Heart left ventricle (tissue), 16 donors: ENCODE results near the gene TTC22. TPM values are rescaled to one million over a fixed set of nuclear protein-coding genes. Genes with fewer than 3 reads are reported as not detected.

Source experiments
- ATAC-seq, 4 donors: fragments of 200-7000 bp; cut with Tn5 transposase; one replicate each; pipeline ENCODE4 v1.9.1; 2020 to 2022; ENCODE audit warnings: moderate library complexity in 4 of 4, mild to moderate bottlenecking in 3 of 4, moderate number of reproducible peaks in 1 of 4
- DNase-seq, 5 donors: peaks; one replicate each; pipeline ENCODE4 v3.0.0-alpha.2; 2020
- H3K27ac ChIP-seq, 12 donors: fragments of 200-600 bp; sonication (generic) in 4 of 12; one replicate each; pipeline versions ENCODE4 v1.5.0 to v1.8.0; 2016 to 2022; ENCODE audit warnings: mild to moderate bottlenecking in 2 of 12
- H3K27me3 ChIP-seq, 9 donors: fragments of 200-600 bp; sonication (generic) in 2 of 9; one replicate each; pipeline versions ENCODE4 v1.5.1 to v1.8.0; 2016 to 2022; ENCODE audit warnings: mild to moderate bottlenecking in 3 of 9
- H3K36me3 ChIP-seq, 9 donors: fragments of 200-600 bp; sonication (generic) in 2 of 9; one replicate each; pipeline versions ENCODE4 v1.5.0 to v1.8.0; 2018 to 2022; ENCODE audit warnings: mild to moderate bottlenecking in 2 of 9
- H3K4me1 ChIP-seq, 12 donors: fragments of 200-600 bp; sonication (generic) in 4 of 12; one replicate each; pipeline versions ENCODE4 v1.5.0 to v1.8.0; 2016 to 2022; ENCODE audit warnings: mild to moderate bottlenecking in 3 of 12
- H3K4me3 ChIP-seq, 12 donors: fragments of 200-600 bp; sonication (generic) in 4 of 12; one replicate each; pipeline versions ENCODE4 v1.5.0 to v1.8.0; 2017 to 2022; ENCODE audit warnings: mild to moderate bottlenecking in 9 of 12, moderate library complexity in 4 of 12
- H3K9me3 ChIP-seq, 12 donors: fragments of 200-600 bp; sonication (generic) in 4 of 12; one replicate each; pipeline versions ENCODE4 v1.5.0 to v1.8.0; 2016 to 2022; ENCODE audit warnings: mild to moderate bottlenecking in 1 of 12
- CTCF ChIP-seq, 12 donors: fragments of 200-600 bp; sonication (generic) in 4 of 12; IDR thresholded peaks; one replicate each; pipeline versions ENCODE4 v1.5.0 to v1.8.0; 2018 to 2022; ENCODE audit warnings: antibody characterized with exemption in 12 of 12, mild to moderate bottlenecking in 5 of 12
- POLR2A ChIP-seq, 2 donors: fragments of 450-650 bp; IDR thresholded peaks; one replicate each; pipeline ENCODE4 v1.6.1; 2017; ENCODE audit warnings: antibody characterized with exemption in 2 of 2, mild to moderate bottlenecking in 2 of 2, moderate library complexity in 2 of 2
- WGBS, 4 donors: extraction: QIAGEN DNeasy Blood & Tissue Kit in 2 of 4; methylation state at CpG; one replicate each; pipeline versions ENCODE4 v1.1.5 to v1.1.7; 2013 to 2018; 5-methylcytosine and 5-hydroxymethylcytosine counted together
- intact Hi-C, 10 donors: fragments of 100-400 bp; cut with DNase I; formaldehyde crosslinking; loops; one replicate each; pipeline versions ENCODE4 v1.11.1 to v1.14.2; 2022
- polyA plus RNA-seq, 2 donors: library from polyadenylated mRNA; stranded (reverse); fragments of 200-250 nt; gene quantifications; one replicate each; pipeline ENCODE4 v1.2.3, GENCODE V29; 2013
- total RNA-seq, 9 donors: library from RNA; depleted of rRNA in 2 of 9; stranded (reverse); fragments of >200 nt in 2 of 9; fragmentation: NEBNext Ultra II Directional in 3 of 9; extraction: Animal tissue kit (Norgen Biotek cat#: 25700) in 3 of 9; gene quantifications; one replicate each; pipeline versions ENCODE4 v1.1.0 to v1.2.4, GENCODE V29; 2016 to 2023
- donor health status: ischemic (EF 13 %, LVEDD 7.1; RV severe dilation, severe dysfunction).
- donor health status: healthy with polysubstance abuse.
- donor health status: DM: no; HTN: yes; CAD: no.
- donor health status: DM: no; HTN: no; CAD: no.
- donor health status: ischemic (EF 25% LVEDD 6.9; RV normal size, moderate dysfunction).
- donor health status: ischemic (EF 25% LVEDD 5.7; RV mildly dilated, moderate dysfunction).
- donor health status: healthy.
- donor health status: DM: yes; HTN: yes; CAD: no.
- donor health status: ischemic (EF 35%, LVEDD 5.7; RV mildly dilated, moderate dysfunction).
- donor health status: nonischemic (EF 11% LVEDD 7.7; RV severe dilation, severe dysfunction).
- donor health status: DM: yes; HTN: yes; CAD: no.
- donor health status: PGD.
- donor health status: ischemic (EF 29% LVEDD 5.4; RV normal size, mild dysfunction).
- donor health status: nonischemic (EF 23%, LVEDD 6.1; RV moderate dilation, normal function).

Gene TTC22
- total and polyA plus RNA-seq, 11 donors, result 0.06 to 2.5 (median 0.25) TPM; not detected in 2

- DNase-seq (no peak), ATAC-seq (no peak)
- Histone ChIP-seq H3K4me3 (no peak overlapping the region), H3K9me3 (no peaks in the 10 kb centered on the region), H3K27ac (no peak overlapping the region), H3K36me3 (peaks cover 0 to 26% (median 7%) of the 10 kb centered on the region in 9 donors), H3K27me3 (no peaks in the 10 kb centered on the region), H3K4me1 (peaks cover 0 to 6% (median 0%) of the 10 kb centered on the region in 12 donors)
- TF ChIP-seq POLR2A (IDR thresholded peaks at IDR 0.05), result no peak
- no peak for TF ChIP-seq CTCF (IDR thresholded peaks at IDR 0.05)
- 54 to 92% (median 84%) methylated on average over 4 to 6 of the region's 6 CpGs for WGBS, 4 donors
- intact Hi-C loops, result no loop called here
Measured at GRCh38 chr1:54849219-54850068, 48.3 kb upstream of the TTC22 start.

GRCh38 chr1:54848134-54848948 is 47.2 kb upstream of the TTC22 start:
- intact Hi-C loops, result no loop called here
- WGBS, 4 donors, result 74 to 97% (median 89%) methylated on average over 6 to 7 of the region's 7 CpGs

GRCh38 chr1:54846716-54847284 is 45.7 kb upstream of the TTC22 start:
- Histone ChIP-seq H3K9me3 (peaks cover 0 to 4% (median 0%) of the 10 kb centered on the region in 12 donors), H3K4me3 (no peak overlapping the region), H3K36me3 (peaks cover 0 to 12% (median 1%) of the 10 kb centered on the region in 9 donors), H3K27ac (no peak overlapping the region), H3K27me3 (no peaks in the 10 kb centered on the region), H3K4me1 (peaks cover 0 to 6% (median 0%) of the 10 kb centered on the region in 12 donors)
- ATAC-seq (no peak), DNase-seq (no peak)
- intact Hi-C loops, result no loop called here
- 86 to 98% (median 89%) methylated on average over 9 of the region's 9 CpGs for WGBS, 4 donors
- no peak for TF ChIP-seq POLR2A (IDR thresholded peaks at IDR 0.05)
- TF ChIP-seq CTCF (IDR thresholded peaks at IDR 0.05), result no peak

More at GRCh38 chr1:54848134-54848948, 47.2 kb upstream of the TTC22 start:
- H3K36me3 ChIP-seq, result peaks cover 0 to 20% (median 6%) of the 10 kb centered on the region in 9 donors
- TF ChIP-seq POLR2A (IDR thresholded peaks at IDR 0.05) (no peak), CTCF (IDR thresholded peaks at IDR 0.05) (no peak)
- ATAC-seq, result no peak
- no peaks in the 10 kb centered on the region for H3K27me3 ChIP-seq
- no peak for DNase-seq
- H3K4me1 ChIP-seq, result peaks cover 0 to 6% (median 0%) of the 10 kb centered on the region in 12 donors
- peaks cover 0 to 2% (median 0%) of the 10 kb centered on the region in 12 donors for H3K9me3 ChIP-seq
- H3K27ac ChIP-seq, result no peak overlapping the region
- no peak overlapping the region for H3K4me3 ChIP-seq
